K562 (cell line): ENCODE measurements around the gene DUSP10. TPM values are rescaled to one million over a fixed set of nuclear protein-coding genes. Genes with fewer than 3 reads are reported as not detected.

Experiments used
- ATAC-seq: fragments of 200-7000 bp; cut with Tn5 transposase; 3 replicates; pipeline ENCODE4 v1.9.1; 2020; ENCODE audit warnings: moderate library complexity
- BruUV-seq: library from RNA; stranded (reverse); fragments of 400-500 nt; replicated peaks from 2 replicates; lab custom pipeline; 2021; lab: Mats Ljungman, UMichigan
- CTCF ChIA-PET: fragments of 300-600 bp; formaldehyde crosslinking; extraction: SDS; loops from one replicate; lab custom pipeline; 2021; ENCODE audit warnings: low intra/inter-chr PET ratio; lab: Yijun Ruan, JAX
- POLR2A ChIA-PET: fragments of 300-600, 350-650 bp; sonication (Branson Sonifier 250); formaldehyde crosslinking; extraction: SDS; loops from one replicate; lab custom pipeline; 2021; ENCODE audit warnings: antibody characterized with exemption, inconsistent platforms; lab: Yijun Ruan, JAX
- DNase-seq, 4 experiments: peaks; one replicate each; pipeline versions ENCODE4 v3.0.0 to v3.0.0-alpha.2; 2011 to 2018; ENCODE audit warnings: low spot score in 3 of 4, mixed read lengths in 3 of 4; ENCODE audit errors: extremely low read depth in 1 of 4
- FAIRE-seq: peaks from 2 replicates; lab custom pipeline; 2011; peaks lifted over from hg19 to GRCh38; lab: Jason Lieb, UNC
- H2AFZ ChIP-seq: 2 replicates; pipeline ENCODE4 v1.6.0; 2011; ENCODE audit warnings: low read depth, low read length, control low read depth, inconsistent platforms
- H3K27ac ChIP-seq: fragments of 200-600 bp; 3 replicates; pipeline ENCODE4 v1.8.0; 2011; ENCODE audit warnings: low read depth, mild to moderate bottlenecking, control low read depth, inconsistent platforms, low read length, moderate library complexity, mixed read lengths; ENCODE audit errors: extremely low read depth
- H3K27me3 ChIP-seq, 2 experiments: fragments of 300-600 bp in 1 of 2; 2 replicates in 1 of 2; 3 replicates in 1 of 2; pipeline versions ENCODE4 v1.6.0 to v1.8.0; 2011; ENCODE audit warnings: inconsistent platforms in 2 of 2, low read length in 2 of 2, mild to moderate bottlenecking in 1 of 2, mixed read lengths in 1 of 2, moderate library complexity in 1 of 2; ENCODE audit not compliant: control insufficient read depth in 2 of 2, insufficient read depth in 2 of 2
- H3K36me3 ChIP-seq: fragments of 300-600 bp; 3 replicates; pipeline ENCODE4 v1.8.0; 2011; ENCODE audit warnings: mild to moderate bottlenecking, low read length, inconsistent platforms; ENCODE audit not compliant: control insufficient read depth, insufficient read depth
- H3K4me1 ChIP-seq, 2 experiments: fragments of 200-600 bp in 1 of 2; replicated peaks in 1 of 2; 2 replicates in 1 of 2; 3 replicates in 1 of 2; pipeline versions ENCODE4 v1.5.1 to v1.8.0; 2011; ENCODE audit warnings: inconsistent platforms in 2 of 2, low read length in 2 of 2, mild to moderate bottlenecking in 1 of 2, mixed read lengths in 1 of 2, moderate library complexity in 1 of 2; ENCODE audit not compliant: control insufficient read depth in 2 of 2, insufficient read depth in 2 of 2
- H3K4me2 ChIP-seq: 2 replicates; pipeline ENCODE4 v1.6.1; 2011; ENCODE audit warnings: low read length, control low read depth, inconsistent platforms, mixed read lengths; ENCODE audit not compliant: insufficient read depth
- H3K4me3 ChIP-seq: fragments of 200-600 bp; sonication (generic), shearing (Covaris generic); 2 replicates; pipeline ENCODE4 v1.5.1; 2016; ENCODE audit warnings: control low read depth, inconsistent platforms
- H3K79me2 ChIP-seq: fragments of 200-600 bp; 3 replicates; pipeline ENCODE4 v1.8.0; 2011; ENCODE audit warnings: low read length, inconsistent platforms; ENCODE audit not compliant: control insufficient read depth, insufficient read depth
- H3K9ac ChIP-seq, 2 experiments: 2 replicates each; pipeline versions ENCODE4 v1.6.0 to v1.6.1; 2011; ENCODE audit warnings: low read depth in 2 of 2, low read length in 2 of 2, control low read depth in 1 of 2, inconsistent platforms in 1 of 2, mild to moderate bottlenecking in 1 of 2, mixed read lengths in 1 of 2; ENCODE audit not compliant: insufficient read depth in 1 of 2
- H3K9me1 ChIP-seq: one replicate; pipeline ENCODE4 v1.6.0; 2011; ENCODE audit warnings: inconsistent platforms, mild to moderate bottlenecking, low read length, moderate library complexity; ENCODE audit not compliant: control insufficient read depth, insufficient read depth
- H3K9me3 ChIP-seq: replicated peaks from 2 replicates; pipeline ENCODE4 v1.5.1; 2011; ENCODE audit warnings: low read depth, low read length, inconsistent platforms; ENCODE audit not compliant: control insufficient read depth, insufficient read depth
- H4K20me1 ChIP-seq: replicated peaks from 2 replicates; pipeline ENCODE4 v1.6.1; 2011; ENCODE audit warnings: low read length, inconsistent platforms, mixed read lengths; ENCODE audit not compliant: control insufficient read depth, insufficient read depth
- CC2D1A ChIP-seq: fragments of 450-650 bp; IDR thresholded peaks from 2 replicates; pipeline ENCODE4 v1.6.1; 2017; ENCODE audit warnings: mild to moderate bottlenecking
- E2F1 ChIP-seq: sonication (generic); formaldehyde crosslinking; IDR thresholded peaks from 2 replicates; pipeline ENCODE4 v1.8.1; 2023; ENCODE audit warnings: mild to moderate bottlenecking, missing genetic modification reagents, moderate library complexity
- ETV6 ChIP-seq, 3 experiments: fragments of 150-350 bp in 1 of 3; sonication (generic) in 1 of 3; formaldehyde crosslinking in 1 of 3; IDR thresholded peaks; 2 replicates each; pipeline versions ENCODE4 v1.6.1 to v1.8.0; 2014 to 2022; ENCODE audit warnings: borderline replicate concordance in 2 of 3, low read depth in 2 of 3, antibody characterized with exemption in 1 of 3, low read length in 1 of 3, mild to moderate bottlenecking in 1 of 3, missing genetic modification reagents in 1 of 3
- KLF6 ChIP-seq: fragments of 250-450 bp; sonication (Bioruptor Pico); IDR thresholded peaks from 2 replicates; pipeline ENCODE4 v1.4.0; 2020; ENCODE audit warnings: mild to moderate bottlenecking, moderate library complexity, borderline replicate concordance
- ZNF347 ChIP-seq: fragments of 450-650 bp; formaldehyde crosslinking; IDR thresholded peaks from 2 replicates; pipeline ENCODE4 v1.4.0; 2020; ENCODE audit warnings: low read depth, mild to moderate bottlenecking, moderate library complexity
- ZNF766 ChIP-seq: fragments of 200-800 bp; sonication (Bioruptor generic); conservative IDR thresholded peaks from 2 replicates; pipeline ENCODE4 v1.6.1; 2016; ENCODE audit warnings: missing genetic modification characterization, missing compliant biosample characterization
- WGBS: fragments of 100-300 bp; shearing (Covaris generic); methylation state at CpG from one replicate; pipeline ENCODE4 v1.1.6; 2016; ENCODE audit warnings: low coverage, mixed read lengths; ENCODE audit not compliant: insufficient coverage; ENCODE audit errors: missing lambda C conversion rate; 5-methylcytosine and 5-hydroxymethylcytosine counted together
- in situ Hi-C: fragments of 300-500 bp; cut with MboI; formaldehyde crosslinking; loops from 4 replicates; pipeline ENCODE4 v1.15.0; 2018; ENCODE audit warnings: inconsistent platforms, mixed read lengths
- intact Hi-C: fragments of 100-400 bp; cut with micrococcal nuclease; formaldehyde crosslinking; loops from 2 replicates; pipeline ENCODE4 v1.14.2; 2022
- polyA plus RNA-seq, 8 experiments: library from polyadenylated mRNA; depleted of rRNA in 4 of 8; stranded (reverse) in 5 of 8; unstranded in 3 of 8; fragments of >200 nt; fragmentation: Nextera tagmentation in 2 of 8; fragmentation: Illumina TruSeq in 1 of 8; extraction: Ambion mirVana in 2 of 8; extraction: Trizol in 1 of 8; gene quantifications; 2 replicates each; pipeline versions ENCODE4 v1.2.1 to v1.2.3, GENCODE V29; 2011 to 2014; ENCODE audit warnings: inconsistent platforms in 1 of 8, missing spikeins in 1 of 8
- total RNA-seq, 7 experiments: library from RNA; depleted of rRNA in 6 of 7; stranded (reverse); fragments of >200 nt in 6 of 7; fragmentation: Illumina TruSeq in 2 of 7; extraction: Trizol in 2 of 7; gene quantifications; 2 replicates each; pipeline versions ENCODE4 v1.2.1 to v1.2.3, GENCODE V29; 2011 to 2021; ENCODE audit warnings: low replicate concordance in 1 of 7

Gene DUSP10
- total and polyA plus RNA-seq, 9 of the 15 experiments (the other 6 are each of a cell fraction or from before 2014, with no cell fraction given): 1.7 to 8.3 (median 6.1) TPM

- TF ChIP-seq ETV6 (IDR thresholded peaks at IDR 0.05; ENCODE audit: borderline replicate concordance in 1 of 2, low read depth in 2 of 2, low read length in 1 of 2) (no peak), ETV6 (CRISPR knock-in tag; IDR thresholded peaks at IDR 0.05; ENCODE audit: borderline replicate concordance) (no peak)
These were observed 41.1 kb upstream of the DUSP10 start (continued) for GRCh38 chr1:221782970-221783369.

- H3K27ac ChIP-seq: no peak overlapping the region
- CTCF ChIA-PET: no interaction called here
- intact Hi-C loops (no loop called here), in situ Hi-C loops (no loop called here)
- H3K9me3 ChIP-seq: no peaks in the 10 kb centered on the region
- ATAC-seq (no peak), DNase-seq (no peak), FAIRE-seq (no peak)
- H2AFZ ChIP-seq: peak overlapping the region; percentile 30; the same call in 1 of the 2 replicates
- H3K4me2 ChIP-seq: no peak overlapping the region
- H3K9me1 ChIP-seq: no peaks in the 10 kb centered on the region
- TF ChIP-seq CC2D1A (no peak), E2F1 (CRISPR knock-in tag) (no peak), KLF6 (CRISPR knock-in tag) (no peak), ZNF347 (no peak), ZNF766 (0 out of 2 replicates have a peak, but pooled peaks have one; percentile 13)
- no peaks in the 10 kb centered on the region for H3K79me2 ChIP-seq
- BruUV-seq: no TSS peak
- 13% methylated on average over 2 of the region's 2 CpGs for WGBS
- no peaks in the 10 kb centered on the region for H3K36me3 ChIP-seq
- no peaks in the 10 kb centered on the region for H3K27me3 ChIP-seq
- no peak overlapping the region for H3K4me3 ChIP-seq
- peaks cover 0 to 14% of the 10 kb centered on the region in 2 experiments; a peak in 2 of 5 replicates for H3K4me1 ChIP-seq
- H4K20me1 ChIP-seq: no peaks in the 10 kb centered on the region
- POLR2A ChIA-PET: interaction anchor here (1.8 kb wide), 1 partner anchor 20 kb away, joined by 4 read pairs; no protein-coding TSS in a partner anchor
- H3K9ac ChIP-seq: no peak overlapping the region
These were observed 40.6 kb upstream of the DUSP10 start for GRCh38 chr1:221782477-221782876.
